Fibroblast of the conjunctiva (primary cell): ENCODE results near the gene PTPRN2.
"Not testable (repeated sequence)": the region's sequence is repeated elsewhere in the genome, so short reads cannot be mapped to it uniquely, and the experiment has no call there.

Experiments used
- DNase-seq: peaks from one replicate; pipeline ENCODE4 v3.0.0-alpha.2; 2010; ENCODE audit warnings: low read depth

PTPRN2 gene

DNA sequence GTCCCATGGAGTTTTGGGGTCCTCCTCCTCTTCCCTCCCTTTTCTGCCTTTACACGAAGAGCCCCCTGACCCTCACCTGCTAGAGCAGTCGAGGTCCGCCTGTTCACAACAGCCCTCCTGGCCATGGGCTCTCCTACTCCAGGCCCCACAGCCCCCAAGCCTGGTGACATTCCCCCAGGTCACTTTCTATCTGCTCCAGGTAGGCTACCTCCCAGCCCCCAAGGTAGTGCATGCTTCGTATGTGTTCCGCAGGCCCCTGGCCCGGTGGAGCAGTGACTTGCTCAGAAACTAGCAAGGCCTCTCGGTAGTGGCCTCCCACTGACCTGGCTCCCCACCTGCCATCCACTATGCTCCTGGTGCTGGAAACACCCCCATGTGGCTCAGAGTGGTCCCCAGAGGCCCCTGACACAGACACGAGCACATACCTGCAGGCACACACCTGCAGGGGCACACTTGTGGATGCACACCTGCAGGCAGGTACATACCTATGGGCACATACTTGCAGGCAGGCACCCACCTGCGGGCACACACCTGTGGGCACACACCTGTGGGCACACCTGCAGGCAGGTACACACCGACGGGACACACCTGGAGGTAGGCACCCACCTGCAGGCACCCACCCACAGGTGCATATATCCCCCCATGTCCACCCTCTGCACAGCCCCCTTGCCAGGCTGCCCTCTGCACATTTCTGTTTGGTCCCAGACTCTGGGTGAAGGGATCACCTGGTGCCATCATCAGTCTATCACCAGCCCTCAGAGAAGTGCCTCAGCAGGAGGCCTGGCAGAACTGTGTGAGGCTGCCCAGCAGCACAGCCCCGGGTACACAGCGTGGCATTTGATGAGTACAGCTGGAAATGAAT, 322.5 kb downstream of the PTPRN2 start:
- DNase-seq: no peak

DNA sequence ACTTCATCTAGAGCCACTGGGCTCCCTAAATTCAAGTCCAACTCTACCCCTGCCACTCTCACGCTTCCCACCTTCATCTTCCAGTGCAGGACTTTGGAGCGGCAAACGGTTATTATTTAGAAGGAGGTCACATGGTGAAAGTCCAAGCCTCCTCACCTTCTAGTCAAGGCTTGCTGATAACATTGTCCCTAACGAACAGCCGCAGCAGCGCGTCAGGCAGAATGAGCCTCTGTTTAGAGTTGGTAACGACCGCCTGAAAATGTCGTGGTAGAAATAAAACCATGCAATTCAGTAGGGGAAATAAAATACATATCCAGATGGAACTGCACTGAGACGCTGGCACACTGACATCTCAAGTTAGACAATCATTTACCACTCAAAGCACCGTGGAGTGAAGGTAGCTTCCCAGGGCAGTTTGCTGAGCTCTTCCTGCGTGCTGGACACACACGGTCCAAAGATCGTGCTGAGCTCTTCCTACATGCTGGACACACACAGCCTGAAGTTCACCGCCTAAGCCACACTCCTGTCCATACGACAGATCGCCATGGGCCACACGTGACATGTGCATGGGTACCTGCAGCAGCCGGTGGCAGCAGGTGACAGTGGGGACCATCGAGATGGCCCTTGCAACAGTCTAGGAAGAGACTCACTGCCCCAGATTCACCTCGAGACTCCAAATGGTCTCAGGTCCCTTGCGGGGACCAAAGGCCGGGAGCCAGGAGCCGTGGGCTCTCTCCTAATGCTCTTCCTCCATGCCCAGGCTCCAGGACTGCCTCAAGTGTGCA, 323.5 kb downstream of the PTPRN2 start:
- no peak for DNase-seq

DNA sequence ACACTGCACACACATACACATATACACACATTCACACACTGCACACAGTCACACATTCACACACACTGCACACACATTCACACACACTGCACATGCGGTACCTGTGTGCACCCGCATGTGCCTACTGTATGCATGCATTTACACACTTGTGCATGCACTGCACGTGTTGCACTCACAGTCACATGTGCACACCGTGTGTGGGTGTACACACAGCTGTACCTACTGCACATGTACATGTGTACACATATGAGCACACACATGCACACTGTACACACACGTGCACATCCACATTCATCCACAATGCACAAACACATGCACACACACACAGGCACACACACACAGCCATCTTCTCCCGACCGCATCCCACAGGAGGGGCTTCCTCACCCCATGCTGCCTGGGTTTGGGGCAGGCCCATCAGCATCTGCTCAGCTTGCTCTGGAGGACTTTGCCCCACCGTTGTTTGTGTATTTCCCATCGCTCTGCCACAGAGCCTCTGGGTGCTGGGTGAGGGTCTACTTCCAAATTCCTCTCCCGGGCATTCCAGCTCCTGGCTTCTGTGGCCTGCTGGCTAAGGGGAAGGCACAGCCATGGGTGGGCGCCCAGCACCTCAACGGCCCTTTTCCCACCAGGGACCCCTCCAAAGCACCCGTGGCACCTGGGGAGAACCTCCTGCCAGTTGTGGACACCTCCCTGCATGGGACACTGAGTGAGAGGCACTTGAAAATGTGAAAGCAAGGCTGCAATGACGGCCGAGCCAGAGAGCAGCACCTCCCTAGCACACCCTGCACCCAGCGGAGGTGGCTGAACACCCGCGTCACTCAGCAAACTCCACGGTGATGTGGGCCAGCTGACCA, 324.3 kb downstream of the PTPRN2 start:
- no peak for DNase-seq

DNA sequence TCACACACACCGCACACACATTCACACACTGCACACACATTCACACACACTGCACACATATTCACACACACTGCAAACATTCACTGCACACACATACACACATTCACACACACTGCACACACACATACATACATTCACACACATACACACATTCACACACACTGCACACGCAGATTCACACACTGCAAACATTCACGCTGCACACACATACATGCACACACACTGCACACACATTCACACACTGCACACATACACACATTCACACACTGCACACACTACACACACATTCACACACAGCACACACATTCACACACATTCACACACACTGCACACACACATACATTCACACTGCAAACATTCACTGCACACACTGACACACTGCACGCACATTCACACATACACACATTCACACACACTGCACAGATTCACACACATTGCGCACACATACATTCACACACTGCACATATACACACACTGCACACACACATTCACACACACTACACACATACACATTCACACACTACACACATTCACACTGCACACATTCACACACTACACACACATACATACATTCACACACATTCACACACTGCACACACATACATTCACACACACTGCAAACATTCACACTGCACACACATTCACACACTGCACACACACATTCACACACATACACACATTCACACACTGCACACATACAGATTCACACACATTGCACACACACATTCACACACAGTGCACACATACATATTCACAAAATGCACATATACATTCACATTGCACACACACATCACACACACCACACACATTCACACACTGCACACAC, 325.1 kb downstream of the PTPRN2 start:
- no peak for DNase-seq

DNA sequence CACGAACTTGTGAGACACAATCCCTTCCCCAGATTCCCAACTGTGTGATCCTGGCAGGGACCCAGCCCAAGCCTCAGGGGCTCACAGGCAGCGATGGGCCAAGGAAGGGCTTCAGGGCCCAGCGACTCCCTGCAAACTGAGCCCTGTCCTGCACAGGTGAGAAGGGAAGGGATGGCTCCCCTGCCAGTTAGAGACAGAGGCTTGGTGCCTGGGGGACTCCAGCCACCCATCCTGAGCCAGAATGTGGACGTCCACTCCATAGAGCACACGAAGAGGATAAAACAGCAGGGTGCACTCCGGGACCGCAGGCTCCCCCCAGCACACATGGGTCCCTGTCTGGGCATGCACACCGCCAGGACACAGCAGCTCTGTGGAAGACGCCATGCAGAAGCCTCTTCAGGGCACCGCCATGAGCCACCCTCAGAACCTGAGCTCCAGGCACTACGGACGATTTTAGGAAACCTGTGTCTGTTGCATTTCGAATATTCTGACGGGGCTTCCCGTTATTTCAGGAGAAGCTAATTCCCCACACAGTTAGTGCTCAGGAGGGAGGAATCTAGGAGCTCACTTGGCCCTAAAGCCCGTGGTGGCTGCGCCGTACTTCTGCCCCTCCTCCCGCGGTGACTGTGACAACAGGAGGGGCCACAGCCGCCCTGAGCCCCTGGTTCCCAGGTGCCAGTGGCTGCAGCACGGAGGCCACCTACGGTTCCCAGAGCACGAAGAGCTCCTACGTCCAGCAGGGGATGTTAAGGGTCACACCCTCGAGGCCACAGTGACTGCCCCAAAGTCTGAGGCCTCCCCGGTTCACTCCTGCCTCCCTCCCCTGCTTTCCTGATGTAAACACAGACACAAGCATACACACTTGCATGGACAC, 326.0 kb downstream of the PTPRN2 start:
- DNase-seq: no peak

DNA sequence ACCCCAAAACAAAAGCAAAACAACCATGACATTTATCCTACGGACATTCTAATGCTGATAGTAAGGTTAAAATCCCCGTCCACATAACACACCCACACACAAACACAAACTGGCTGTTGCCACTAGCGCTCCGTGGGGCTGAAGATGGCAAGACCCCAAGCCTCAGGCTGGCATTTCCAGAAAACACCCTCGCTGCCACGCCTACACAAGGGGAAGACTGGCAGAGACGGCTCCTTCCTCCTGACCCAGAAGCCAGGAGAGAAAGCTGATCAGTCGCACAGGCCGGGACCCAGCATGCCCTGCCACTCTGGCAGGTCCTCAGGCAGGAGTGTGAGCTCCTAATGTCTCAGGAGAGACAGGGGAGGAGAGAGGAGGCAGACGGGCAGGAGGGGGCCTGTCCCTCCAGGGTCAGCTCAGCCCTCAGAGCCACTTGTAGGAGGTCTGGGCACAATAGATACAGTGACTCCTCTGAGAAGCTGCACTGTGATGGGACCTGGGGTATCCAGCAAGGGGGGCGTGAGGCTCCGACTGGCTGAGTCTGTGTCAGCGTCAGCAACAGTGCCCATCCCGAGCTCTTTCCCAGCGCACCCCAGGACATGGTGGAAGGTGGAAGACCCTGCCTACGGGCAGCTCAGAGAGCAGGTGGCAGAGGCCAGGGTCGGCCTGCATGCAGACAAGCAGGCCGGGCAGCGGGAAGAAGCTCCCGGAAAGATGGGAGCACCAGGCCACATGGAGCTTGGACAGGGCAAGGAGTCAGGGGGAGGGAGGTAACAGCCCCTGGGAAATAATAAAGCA, 326.9 kb downstream of the PTPRN2 start:
- no peak for DNase-seq

DNA sequence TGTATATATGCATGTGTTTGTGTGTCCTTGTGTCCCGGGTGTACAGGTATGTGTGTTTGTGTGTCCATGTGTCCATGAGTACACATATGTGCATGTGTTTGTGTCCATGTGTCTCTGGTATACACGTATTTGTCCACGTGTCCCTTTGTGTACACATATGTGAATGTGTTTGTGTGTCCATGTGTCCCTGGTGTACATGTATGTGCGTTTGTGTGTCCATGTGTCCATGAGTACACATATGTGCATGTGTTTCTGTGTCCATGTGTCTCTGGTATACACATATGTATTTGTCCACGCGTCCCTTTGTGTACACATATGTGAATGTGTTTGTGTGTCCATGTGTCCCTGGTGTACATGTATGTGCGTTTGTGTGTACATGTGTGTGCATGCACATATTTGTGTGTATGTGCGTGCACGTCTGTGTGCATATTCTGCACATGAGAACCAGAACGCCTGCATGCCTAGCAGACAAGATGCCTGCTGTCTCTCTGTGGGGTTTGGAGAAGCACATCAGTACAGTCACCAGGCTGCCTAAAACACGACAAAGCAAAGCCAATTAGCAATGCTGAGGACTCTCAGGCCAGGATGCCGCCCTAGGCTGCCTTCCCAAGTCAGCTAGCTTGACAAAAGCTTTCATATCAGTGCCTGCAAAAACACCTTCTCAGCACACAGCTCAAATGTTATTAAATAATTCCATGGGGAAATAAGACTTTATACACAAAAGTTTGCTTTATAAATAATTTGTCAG, 327.8 kb downstream of the PTPRN2 start:
- DNase-seq: no peak

DNA sequence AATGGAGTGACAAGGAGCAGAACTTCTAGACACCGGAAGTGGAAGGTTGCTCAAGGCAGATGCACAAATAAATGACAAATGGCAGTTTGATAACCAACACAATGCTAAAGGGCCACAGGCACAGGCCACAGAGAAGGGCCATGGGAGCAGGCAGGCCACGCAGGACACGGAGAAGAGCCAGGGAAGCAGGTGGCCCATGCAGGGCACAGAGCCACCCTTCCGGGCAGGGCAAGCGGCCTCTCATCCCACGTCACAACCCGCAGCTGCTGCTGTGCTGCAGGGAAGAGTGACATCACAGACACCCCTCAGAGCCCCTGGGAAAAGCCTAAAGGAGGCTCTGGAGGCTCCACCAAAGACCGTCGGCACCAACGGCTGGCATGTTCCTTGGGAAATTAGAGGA, 328.5 kb downstream of the PTPRN2 start:
- DNase-seq: no peak

DNA sequence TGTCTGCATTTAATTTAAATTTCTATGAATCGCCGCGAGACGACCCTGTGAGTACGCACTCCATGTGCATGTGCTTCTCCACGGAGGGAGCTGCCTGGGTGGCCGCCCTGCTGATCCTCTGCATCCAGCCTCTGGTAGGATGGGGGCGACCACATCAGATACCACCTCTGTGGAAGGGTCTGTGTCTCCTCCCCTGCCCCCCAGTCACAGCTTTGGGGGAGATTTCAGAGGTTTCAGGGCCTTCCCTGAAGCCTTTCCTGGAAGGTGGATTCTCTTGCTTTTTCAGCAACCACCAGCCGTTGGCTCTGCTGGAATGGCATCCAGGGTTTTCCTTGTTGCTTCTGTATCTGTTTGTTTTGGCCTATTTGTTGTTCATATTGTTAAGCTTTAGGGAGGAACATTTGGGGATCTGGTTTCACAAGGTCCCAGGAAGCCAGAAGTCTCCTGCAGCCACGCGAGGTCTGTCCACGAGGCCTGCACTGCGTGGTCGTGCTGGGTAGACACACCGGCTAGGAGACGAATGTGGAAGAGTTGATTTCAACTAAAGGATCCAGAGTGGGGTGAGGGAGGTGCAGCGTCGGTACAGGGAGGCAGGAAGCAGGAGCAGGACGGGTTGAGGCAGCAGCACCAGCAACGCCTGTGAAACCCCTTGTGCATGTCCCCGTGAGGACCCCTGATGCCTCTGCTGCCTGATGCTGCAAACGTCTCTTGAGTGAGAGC, 329.1 kb downstream of the PTPRN2 start:
- no peak for DNase-seq

DNA sequence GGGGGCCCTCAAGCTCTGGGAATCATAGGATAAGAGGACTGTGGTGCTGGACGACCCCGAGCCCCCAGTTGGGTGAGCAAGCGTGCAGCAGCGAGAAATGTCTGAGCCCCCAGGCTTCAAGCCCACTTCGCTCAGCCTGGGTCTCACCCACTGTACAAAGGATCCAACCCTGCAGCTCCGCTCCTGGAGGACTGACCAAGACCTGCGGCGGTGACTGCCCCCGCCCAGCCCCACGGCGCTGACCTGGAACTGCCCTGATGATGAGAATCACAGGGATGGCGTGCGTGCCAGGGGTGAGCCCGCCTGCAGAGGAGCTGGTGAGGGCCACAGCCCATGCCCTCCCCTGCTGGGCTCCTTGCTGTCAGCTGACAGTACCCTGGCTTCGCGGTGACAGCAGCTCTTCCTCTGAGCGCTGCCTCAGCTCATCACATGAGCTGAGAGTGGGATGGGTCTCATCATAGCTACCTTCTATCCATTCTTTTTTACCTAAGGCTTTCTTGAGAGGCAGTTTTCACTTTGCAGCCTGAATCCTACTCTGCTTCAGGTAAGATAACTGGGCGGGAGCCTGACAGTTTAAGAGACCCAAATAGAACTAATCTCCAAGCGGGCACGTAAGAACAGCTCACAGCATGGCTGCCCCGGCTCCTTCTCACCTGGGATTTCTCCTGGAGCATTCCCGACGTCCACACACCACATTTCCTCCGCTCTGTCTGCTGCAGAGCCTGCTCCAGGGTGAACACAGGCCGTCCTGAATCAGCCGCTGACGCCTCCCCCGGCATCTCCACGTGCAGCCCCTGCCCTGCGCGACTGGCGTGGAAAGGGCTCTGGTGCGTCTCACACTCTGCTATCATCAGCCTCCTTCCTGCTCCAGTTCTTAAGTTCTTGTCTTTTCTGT, 329.9 kb downstream of the PTPRN2 start:
- no peak for DNase-seq

DNA sequence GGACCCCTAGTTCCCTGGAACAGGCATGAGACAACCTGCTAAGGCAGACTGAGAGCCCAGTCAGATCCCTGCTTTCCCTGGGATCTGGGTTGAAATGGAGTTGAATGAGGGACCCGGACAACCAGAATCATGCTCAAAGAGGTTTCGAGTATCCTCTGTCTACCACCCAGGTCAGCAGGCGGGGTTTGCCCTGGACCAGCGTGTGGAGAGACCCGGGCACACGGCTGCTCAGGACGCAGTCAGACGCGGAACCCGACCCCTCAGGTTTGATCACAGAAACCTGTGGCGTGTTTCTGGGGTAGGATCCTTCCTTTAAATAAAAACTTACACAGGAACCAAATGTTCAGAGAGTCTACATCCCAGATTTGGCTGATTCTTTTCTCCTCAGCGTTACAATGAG, 330.6 kb downstream of the PTPRN2 start:
- no peak for DNase-seq

DNA sequence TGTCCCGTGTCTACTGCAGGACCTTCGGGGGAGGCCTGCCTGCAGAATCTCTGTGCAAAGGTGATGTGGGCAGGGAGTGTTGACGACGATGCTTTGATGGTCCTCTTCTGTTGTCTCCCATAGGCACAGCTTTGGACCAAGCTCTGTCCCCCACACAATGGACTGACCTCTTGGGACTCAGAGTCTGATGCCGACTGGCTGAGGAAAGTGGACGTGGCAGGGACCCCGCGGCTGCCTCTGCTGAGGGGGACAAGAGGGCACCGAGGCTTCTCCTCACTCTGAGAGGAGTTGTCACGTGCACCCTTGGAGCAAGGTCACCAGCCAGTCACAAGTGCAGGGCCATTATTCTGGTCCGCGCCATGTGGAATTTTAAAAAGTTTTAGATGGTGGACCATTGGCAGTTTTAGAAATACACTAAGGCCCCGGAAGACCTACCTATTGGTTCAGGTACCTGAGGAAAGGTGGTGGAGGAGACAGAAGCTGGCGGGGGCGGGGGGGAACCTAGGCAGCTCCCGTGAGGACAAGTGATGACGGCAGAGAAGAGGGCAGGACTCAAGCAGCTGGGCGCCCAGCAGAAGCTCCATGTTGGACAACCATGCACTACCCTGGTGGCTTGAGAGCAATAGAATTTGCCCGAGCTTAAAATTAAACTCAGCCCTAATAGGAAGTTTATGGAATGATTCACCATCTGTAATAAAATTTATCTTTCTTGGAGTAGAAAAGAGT, 331.4 kb downstream of the PTPRN2 start:
- no peak for DNase-seq

DNA sequence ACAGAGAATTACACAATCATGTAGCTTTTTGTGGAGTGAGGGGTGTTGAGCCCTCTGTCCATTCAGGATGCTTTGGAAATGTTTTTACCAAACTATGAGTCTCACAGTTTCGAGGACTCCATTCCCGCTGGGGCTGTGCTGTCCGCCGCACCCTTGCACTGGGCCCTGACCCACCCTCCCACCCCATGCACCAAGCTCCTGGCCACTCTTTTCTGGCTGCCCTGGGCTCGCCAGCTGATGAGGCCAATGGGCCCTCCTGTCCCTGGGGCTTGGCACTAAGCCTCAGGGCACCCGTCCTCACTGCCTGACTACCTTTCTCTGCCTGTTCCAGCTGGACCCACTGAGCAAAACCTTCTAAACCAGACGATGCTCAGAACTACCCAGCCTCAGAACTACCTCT, 332.1 kb downstream of the PTPRN2 start:
- no peak for DNase-seq

DNA sequence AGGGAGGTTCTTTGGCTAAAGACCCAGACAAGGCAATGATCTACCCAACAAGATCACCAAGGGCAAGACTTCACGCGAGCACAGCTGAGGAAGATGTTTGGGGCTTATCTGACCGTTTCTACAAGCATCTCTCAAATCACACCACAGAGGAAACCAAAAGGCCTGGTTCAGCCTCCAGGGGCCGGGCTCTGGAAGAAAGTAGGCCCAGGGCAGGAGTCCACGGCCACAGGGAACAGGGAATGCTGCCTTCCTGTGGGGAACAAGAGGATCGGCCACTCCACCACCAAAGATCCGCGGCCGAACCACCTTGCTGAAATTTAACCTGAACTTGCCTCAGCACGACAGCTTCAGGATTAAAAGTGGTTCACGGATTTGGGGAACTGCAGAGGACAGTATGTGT, 332.5 kb downstream of the PTPRN2 start:
- no peak for DNase-seq

DNA sequence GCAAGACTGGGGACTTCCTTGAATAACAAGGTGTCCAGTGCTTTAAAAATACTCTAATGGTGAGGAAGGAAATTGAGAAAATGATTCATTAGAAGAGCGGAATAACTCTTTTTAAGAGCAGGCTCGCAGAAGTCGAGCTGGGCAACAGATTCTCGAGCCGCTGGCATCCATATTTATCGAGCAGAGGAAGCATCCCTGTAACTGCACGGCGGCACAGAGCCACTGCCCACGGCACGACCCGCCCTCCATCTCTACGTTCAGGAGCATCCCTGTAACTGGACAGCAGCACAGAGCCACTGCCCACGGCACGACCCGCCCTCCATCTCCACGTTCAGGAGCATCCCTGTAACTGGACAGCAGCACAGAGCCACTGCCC, 334.0 kb downstream of the PTPRN2 start:
- DNase-seq: not testable (repeated sequence)

DNA sequence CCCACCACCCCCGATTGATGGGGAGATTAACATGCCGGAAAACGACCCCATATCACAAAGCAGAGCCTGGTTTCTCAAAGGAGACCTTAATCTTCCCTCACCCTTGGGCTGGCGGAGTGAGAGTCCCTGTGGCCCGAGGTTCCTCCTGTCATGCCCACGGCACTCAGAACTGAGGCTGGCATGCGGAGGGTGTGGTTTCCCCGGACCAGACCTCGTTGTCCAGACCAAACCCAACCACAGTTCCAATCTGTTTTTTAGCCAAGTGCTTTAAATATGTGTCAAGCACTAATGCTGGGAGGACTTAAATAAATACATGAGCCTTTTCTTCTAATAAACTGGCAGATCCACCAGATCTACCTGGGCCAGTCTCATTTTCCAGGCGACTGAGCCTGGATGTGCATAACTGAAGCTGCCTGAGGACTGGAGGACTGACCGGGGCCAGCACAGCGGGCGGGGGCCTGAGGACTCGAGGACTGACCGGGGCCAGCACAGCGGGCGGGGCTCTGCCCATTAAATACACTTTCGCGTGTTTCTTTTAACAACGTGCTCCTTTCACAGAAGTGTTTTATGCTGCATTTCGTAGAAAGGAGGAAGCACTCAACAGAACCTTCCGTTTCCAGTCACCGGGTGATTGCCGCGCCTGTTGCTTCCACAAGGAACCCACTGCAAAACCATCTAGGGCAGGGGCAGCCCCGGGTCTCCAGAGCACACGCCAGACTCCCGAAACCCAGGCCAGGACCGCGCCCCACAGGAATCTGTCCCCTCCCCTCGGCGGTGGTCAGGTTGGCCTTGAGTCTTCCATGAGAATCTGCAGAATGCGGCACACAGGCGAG, 334.6 kb downstream of the PTPRN2 start:
- DNase-seq: no peak
